GM12878 (cell line): ENCODE measurements around the gene COL4A4. TPM values are rescaled to one million over a fixed set of nuclear protein-coding genes. Genes with fewer than 3 reads are reported as not detected.

Experiments used
- ATAC-seq: fragments of 200-7000 bp; cut with Tn5 transposase; 3 replicates; pipeline ENCODE4 v1.9.1; 2020; ENCODE audit warnings: mild to moderate bottlenecking, moderate library complexity
- BruUV-seq: library from RNA; stranded (reverse); fragments of 400-500 nt; replicated peaks from 2 replicates; lab custom pipeline; 2021; lab: Mats Ljungman, UMichigan
- CTCF ChIA-PET: fragments of 300-600 bp; sonication (Branson Sonifier 250); formaldehyde crosslinking; extraction: SDS; loops from one replicate; lab custom pipeline; 2021; ENCODE audit warnings: inconsistent platforms; lab: Yijun Ruan, JAX
- POLR2A ChIA-PET: fragments of 350-600 bp; formaldehyde crosslinking; extraction: SDS; loops from one replicate; lab custom pipeline; 2021; ENCODE audit warnings: inconsistent platforms; lab: Charles Lee
- RAD21 ChIA-PET: fragments of 300-600 bp; sonication (Branson Sonifier 250); formaldehyde crosslinking; loops from one replicate; lab custom pipeline; 2023; ENCODE audit warnings: antibody characterized with exemption; ENCODE audit not compliant: unreplicated experiment; lab: Charles Lee
- SMC1A ChIA-PET: fragments of 300-600 bp; sonication (Branson Sonifier 250); formaldehyde crosslinking; loops from one replicate; lab custom pipeline; 2023; ENCODE audit not compliant: unreplicated experiment, uncharacterized antibody; lab: Charles Lee
- DNase-seq: peaks from one replicate; pipeline ENCODE4 v3.0.0-alpha.2; 2011; ENCODE audit warnings: low read depth, low spot score
- FAIRE-seq: peaks from 3 replicates; lab custom pipeline; 2011; peaks lifted over from hg19 to GRCh38; lab: Jason Lieb, UNC
- H2AFZ ChIP-seq: 2 replicates; pipeline ENCODE4 v1.6.0; 2011; ENCODE audit warnings: low read depth, low read length, control low read depth; ENCODE audit not compliant: control insufficient read depth
- H3K27ac ChIP-seq: 2 replicates; pipeline ENCODE4 v1.5.1; 2011; ENCODE audit warnings: control low read depth; ENCODE audit not compliant: control insufficient read depth, insufficient read depth
- H3K27me3 ChIP-seq, 2 experiments: replicated peaks in 1 of 2; 2 replicates each; pipeline versions ENCODE4 v1.6.0 to v1.6.1; 2011; ENCODE audit warnings: low read length in 1 of 2; ENCODE audit not compliant: control insufficient read depth in 2 of 2, insufficient read depth in 2 of 2
- H3K36me3 ChIP-seq, 2 experiments: 2 replicates each; pipeline ENCODE4 v1.5.1; 2011; ENCODE audit warnings: low read length in 1 of 2; ENCODE audit not compliant: control insufficient read depth in 2 of 2, insufficient read depth in 2 of 2
- H3K4me1 ChIP-seq: 2 replicates; pipeline ENCODE4 v1.6.1; 2011; ENCODE audit warnings: mild to moderate bottlenecking, low read length, moderate library complexity, mixed read lengths; ENCODE audit not compliant: control insufficient read depth, insufficient read depth
- H3K4me2 ChIP-seq: 2 replicates; pipeline ENCODE4 v1.6.0; 2011; ENCODE audit warnings: control low read depth; ENCODE audit not compliant: control insufficient read depth, insufficient read depth
- H3K4me3 ChIP-seq: fragments of 200-600 bp; sonication (generic); 2 replicates; pipeline ENCODE4 v1.5.1; 2016
- H3K79me2 ChIP-seq: 2 replicates; pipeline ENCODE4 v1.6.0; 2011; ENCODE audit warnings: low read length; ENCODE audit not compliant: control insufficient read depth, insufficient read depth
- H3K9ac ChIP-seq: 2 replicates; pipeline ENCODE4 v1.8.0; 2011; ENCODE audit warnings: low read length, control low read depth, mixed read lengths; ENCODE audit not compliant: control insufficient read depth, insufficient read depth
- H3K9me3 ChIP-seq: replicated peaks from 3 replicates; pipeline ENCODE4 v1.5.1; 2011; ENCODE audit warnings: mild to moderate bottlenecking, low read length; ENCODE audit not compliant: control insufficient read depth, insufficient read depth
- H4K20me1 ChIP-seq: 2 replicates; pipeline ENCODE4 v1.6.0; 2011; ENCODE audit not compliant: control insufficient read depth, insufficient read depth
- CBX3 ChIP-seq: fragments of 200-600 bp; sonication (generic); IDR thresholded peaks from 2 replicates; pipeline ENCODE4 v1.6.1; 2016; ENCODE audit warnings: low read depth, borderline replicate concordance
- CBX5 ChIP-seq: sonication (generic); IDR thresholded peaks from 2 replicates; pipeline ENCODE4 v1.6.1; 2016; ENCODE audit warnings: low read depth, moderate library complexity, mild to moderate bottlenecking, inconsistent platforms
- KLF5 ChIP-seq: fragments of 450-650 bp; IDR thresholded peaks from 2 replicates; pipeline ENCODE4 v1.6.1; 2014; ENCODE audit warnings: mild to moderate bottlenecking; ENCODE audit not compliant: partially characterized antibody
- MAX ChIP-seq: IDR thresholded peaks from 2 replicates; pipeline ENCODE4 v1.6.1; 2012; ENCODE audit warnings: low read depth, low read length, improper control_type of control experiment
- MEF2A ChIP-seq: IDR thresholded peaks from 2 replicates; pipeline ENCODE4 v1.6.1; 2011; ENCODE audit warnings: low read depth, mild to moderate bottlenecking, low read length, moderate library complexity; ENCODE audit not compliant: insufficient read depth
- MXI1 ChIP-seq: fragments of 150-350 bp; IDR thresholded peaks from 2 replicates; pipeline ENCODE4 v1.6.1; 2011; ENCODE audit warnings: low read depth, mild to moderate bottlenecking, inconsistent platforms, low read length, improper control_type of control experiment
- NRF1 ChIP-seq: conservative IDR thresholded peaks from 2 replicates; pipeline ENCODE4 v1.6.1; 2011; ENCODE audit warnings: mild to moderate bottlenecking, low read depth, low read length, improper control_type of control experiment
- SKIL ChIP-seq: fragments of 450-650 bp; IDR thresholded peaks from 2 replicates; pipeline ENCODE4 v1.6.1; 2017; ENCODE audit warnings: mild to moderate bottlenecking, low read depth, inconsistent platforms; ENCODE audit not compliant: poor library complexity, severe bottlenecking
- TBL1XR1 ChIP-seq: IDR thresholded peaks from 2 replicates; pipeline ENCODE4 v1.6.1; 2012; ENCODE audit warnings: low read depth, low read length, improper control_type of control experiment
- ZBTB33 ChIP-seq: fragments of 450-650 bp; IDR thresholded peaks from 2 replicates; pipeline ENCODE4 v1.6.1; 2017; ENCODE audit warnings: mild to moderate bottlenecking
- ZNF207 ChIP-seq: fragments of 450-650 bp; IDR thresholded peaks from 2 replicates; pipeline ENCODE4 v1.6.1; 2014; ENCODE audit warnings: antibody characterized with exemption, mild to moderate bottlenecking, borderline replicate concordance
- WGBS: methylation state at CpG from one replicate; pipeline ENCODE4 v1.1.6; 2016; ENCODE audit warnings: low lambda C conversion rate; ENCODE audit not compliant: insufficient replicate concordance, insufficient coverage; ENCODE audit errors: missing lambda C conversion rate; 5-methylcytosine and 5-hydroxymethylcytosine counted together
- in situ Hi-C: fragments of 300-500 bp; cut with MboI; formaldehyde crosslinking; loops from 9 replicates; pipeline ENCODE4 v1.14.3; 2018; ENCODE audit warnings: mixed read lengths
- intact Hi-C: fragments of 100-400 bp; cut with micrococcal nuclease; formaldehyde crosslinking; loops from one replicate; pipeline ENCODE4 v1.14.2; 2022; ENCODE audit not compliant: unreplicated experiment
- polyA plus RNA-seq, 11 experiments: library from polyadenylated mRNA; depleted of rRNA in 4 of 11; unstranded in 6 of 11; stranded (reverse) in 5 of 11; fragments of >200 nt; fragmentation: Nextera tagmentation in 4 of 11; fragmentation: Illumina TruSeq in 1 of 11; extraction: Ambion mirVana in 4 of 11; extraction: Trizol in 1 of 11; gene quantifications; 1 replicate in 1 of 11; 2 replicates in 10 of 11; pipeline versions ENCODE4 v1.2.1 to v1.2.3, GENCODE V29; 2011 to 2016; ENCODE audit warnings: inconsistent platforms in 2 of 11, missing spikeins in 2 of 11, low read depth in 1 of 11
- total RNA-seq, 4 experiments: library from RNA; depleted of rRNA in 3 of 4; stranded (reverse); fragments of >200 nt in 3 of 4; fragmentation: Illumina TruSeq in 1 of 4; extraction: Trizol in 1 of 4; gene quantifications; 2 replicates each; pipeline versions ENCODE4 v1.2.1 to v1.2.3, GENCODE V29; 2013 to 2021
- TF ChIP-seq, protein P1 (sequence below): IDR thresholded peaks from 2 replicates; pipeline ENCODE4 v1.6.1; 2011; ENCODE audit warnings: low read depth, mild to moderate bottlenecking, low read length, moderate library complexity, borderline replicate concordance; ENCODE audit errors: extremely low read depth
- TF ChIP-seq, protein P2 (sequence below): IDR thresholded peaks from 2 replicates; pipeline ENCODE4 v1.6.1; 2012; ENCODE audit warnings: low read depth, low read length, improper control_type of control experiment

COL4A4 gene
- total and polyA plus RNA-seq, 10 of the 15 experiments (the other 5 are each of a cell fraction or from before 2014, with no cell fraction given): 0.19 to 4.0 (median 2.1) TPM

DNA sequence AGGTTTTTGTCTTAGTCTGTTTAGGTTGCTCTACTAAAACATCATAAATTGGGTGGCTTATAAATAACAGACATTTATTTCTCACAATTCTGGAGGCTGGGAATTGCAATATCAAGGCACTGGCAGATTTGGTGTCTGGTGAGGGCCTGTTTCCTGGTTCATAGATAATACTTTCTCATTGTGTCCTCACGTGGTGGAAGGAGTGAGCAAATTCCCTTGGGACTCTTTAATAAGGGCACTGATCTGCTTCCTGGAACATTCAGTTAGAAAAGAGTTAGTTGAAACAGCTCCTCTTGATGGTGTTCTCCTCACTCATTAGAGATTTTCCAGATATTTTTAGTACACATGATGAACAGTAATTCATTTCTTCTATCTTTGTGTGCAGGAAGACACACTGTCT is 22.7 kb upstream of the COL4A4 start:
- Histone ChIP-seq H3K36me3 (no peaks in the 10 kb centered on the region), H3K79me2 (no peaks in the 10 kb centered on the region), H3K4me1 (no peaks in the 10 kb centered on the region), H3K27ac (no peak overlapping the region), H3K4me3 (no peak overlapping the region), H3K9ac (no peak overlapping the region), H3K9me3 (no peaks in the 10 kb centered on the region), H4K20me1 (no peaks in the 10 kb centered on the region), H3K4me2 (no peak overlapping the region), H3K27me3 (no peaks in the 10 kb centered on the region; a peak in 1 of 4 replicates), H2AFZ (no peak overlapping the region)
- in situ Hi-C loops (no loop called here), intact Hi-C loops (no loop called here)
- FAIRE-seq: no peak
- DNase-seq: no peak
- 4% methylated on average over 1 of the region's 1 CpG for WGBS
- no peak for ATAC-seq
- ChIA-PET SMC1A (interaction anchor here (1.4 kb wide), 1 partner anchor 579 kb away, joined by 4 read pairs; no protein-coding TSS in a partner anchor), RAD21 (no interaction called here), POLR2A (no interaction called here), CTCF (no interaction called here)
- no TSS peak for BruUV-seq
- no peak for TF ChIP-seq SKIL
- TF ChIP-seq, protein P1, sequence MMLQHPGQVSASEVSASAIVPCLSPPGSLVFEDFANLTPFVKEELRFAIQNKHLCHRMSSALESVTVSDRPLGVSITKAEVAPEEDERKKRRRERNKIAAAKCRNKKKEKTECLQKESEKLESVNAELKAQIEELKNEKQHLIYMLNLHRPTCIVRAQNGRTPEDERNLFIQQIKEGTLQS: no peak
- TF ChIP-seq ZBTB33: no peak
- no peak for TF ChIP-seq KLF5
- TF ChIP-seq ZNF207: no peak
- TF ChIP-seq, protein P2, sequence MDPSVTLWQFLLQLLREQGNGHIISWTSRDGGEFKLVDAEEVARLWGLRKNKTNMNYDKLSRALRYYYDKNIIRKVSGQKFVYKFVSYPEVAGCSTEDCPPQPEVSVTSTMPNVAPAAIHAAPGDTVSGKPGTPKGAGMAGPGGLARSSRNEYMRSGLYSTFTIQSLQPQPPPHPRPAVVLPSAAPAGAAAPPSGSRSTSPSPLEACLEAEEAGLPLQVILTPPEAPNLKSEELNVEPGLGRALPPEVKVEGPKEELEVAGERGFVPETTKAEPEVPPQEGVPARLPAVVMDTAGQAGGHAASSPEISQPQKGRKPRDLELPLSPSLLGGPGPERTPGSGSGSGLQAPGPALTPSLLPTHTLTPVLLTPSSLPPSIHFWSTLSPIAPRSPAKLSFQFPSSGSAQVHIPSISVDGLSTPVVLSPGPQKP: no peak
- TF ChIP-seq CBX3: no peak
- no peak for TF ChIP-seq MAX
- no peak for TF ChIP-seq MXI1
- no peak for TF ChIP-seq NRF1
- no peak for TF ChIP-seq MEF2A
- TF ChIP-seq CBX5: no peak
- no peak for TF ChIP-seq TBL1XR1
